8988T (cell line): ENCODE data around the gene KDM6A.
"Not testable (repeated sequence)": the region's sequence is repeated elsewhere in the genome, so short reads cannot be mapped to it uniquely, and the experiment has no call there.

Experiments
- DNase-seq: peaks from one replicate; pipeline ENCODE4 v3.0.0; 2011

Gene KDM6A

DNA sequence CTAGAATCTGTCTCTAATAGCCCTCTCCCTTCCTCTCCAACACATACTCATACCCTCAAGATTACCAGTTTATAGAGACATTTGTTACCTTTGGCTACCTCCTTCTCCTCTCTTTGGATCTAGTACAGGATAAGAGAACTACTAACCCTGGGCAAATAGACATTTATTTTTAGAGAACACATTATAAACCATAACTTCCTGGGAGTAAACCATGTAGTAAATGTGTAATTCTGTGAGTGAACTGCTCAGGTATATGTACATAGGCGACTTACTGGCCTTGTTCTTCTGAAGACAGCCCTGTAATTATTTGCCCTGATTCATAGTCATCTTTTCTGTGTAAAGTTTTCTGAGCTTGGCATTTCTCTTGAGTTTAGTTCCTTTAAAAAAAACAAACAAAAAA lies 94.2 kb downstream of the KDM6A start:
- DNase-seq = no peak

DNA sequence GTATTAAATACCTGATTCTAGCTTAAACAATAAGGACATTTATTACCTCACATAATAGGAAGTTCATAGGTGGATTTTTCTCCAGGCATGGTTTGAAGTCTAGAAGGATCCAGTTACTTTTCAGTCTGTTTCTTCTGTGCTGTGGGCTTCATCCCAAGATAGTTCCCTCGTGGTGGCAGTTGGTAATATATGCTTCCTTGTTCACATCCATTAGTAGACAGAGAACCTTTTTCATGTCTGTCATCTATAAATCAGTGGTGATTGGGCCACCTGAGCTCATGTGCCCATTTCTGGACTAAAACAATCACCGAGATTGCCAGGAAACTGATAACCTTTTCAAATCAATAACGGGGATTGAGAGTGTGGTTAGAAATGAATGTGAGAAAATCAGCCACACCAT lies 97.7 kb downstream of the KDM6A start:
- DNase-seq = no peak

DNA sequence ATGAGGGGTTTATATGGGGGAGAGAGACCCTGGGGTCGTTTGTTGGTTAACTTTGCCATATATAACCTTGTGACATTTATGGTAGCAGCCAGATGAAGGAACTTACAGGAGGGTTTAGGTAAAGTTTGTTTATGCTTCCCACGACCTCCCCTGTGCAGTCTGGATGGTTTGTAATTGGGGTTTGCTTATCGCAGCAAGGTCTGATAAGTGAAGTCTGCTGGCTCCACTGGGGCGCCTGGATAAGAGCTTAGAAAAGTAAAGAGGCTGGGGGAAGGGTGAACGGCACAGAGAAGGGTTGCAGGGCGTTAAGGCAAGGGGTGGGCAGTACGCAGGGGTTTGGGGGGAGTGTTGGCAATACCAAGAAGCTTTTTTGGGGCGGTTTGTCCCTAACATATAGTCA lies 98.7 kb downstream of the KDM6A start:
- no peak for DNase-seq

- no peak for DNase-seq
Observed at GRCh38 chrX:44972132-44972531, 99.1 kb downstream of the KDM6A start.

GRCh38 chrX:44973420-44973932 lies 100.5 kb downstream of the KDM6A start:
- no peak for DNase-seq

GRCh38 chrX:44974451-44974850 lies 101.5 kb downstream of the KDM6A start:
- DNase-seq = no peak

DNA sequence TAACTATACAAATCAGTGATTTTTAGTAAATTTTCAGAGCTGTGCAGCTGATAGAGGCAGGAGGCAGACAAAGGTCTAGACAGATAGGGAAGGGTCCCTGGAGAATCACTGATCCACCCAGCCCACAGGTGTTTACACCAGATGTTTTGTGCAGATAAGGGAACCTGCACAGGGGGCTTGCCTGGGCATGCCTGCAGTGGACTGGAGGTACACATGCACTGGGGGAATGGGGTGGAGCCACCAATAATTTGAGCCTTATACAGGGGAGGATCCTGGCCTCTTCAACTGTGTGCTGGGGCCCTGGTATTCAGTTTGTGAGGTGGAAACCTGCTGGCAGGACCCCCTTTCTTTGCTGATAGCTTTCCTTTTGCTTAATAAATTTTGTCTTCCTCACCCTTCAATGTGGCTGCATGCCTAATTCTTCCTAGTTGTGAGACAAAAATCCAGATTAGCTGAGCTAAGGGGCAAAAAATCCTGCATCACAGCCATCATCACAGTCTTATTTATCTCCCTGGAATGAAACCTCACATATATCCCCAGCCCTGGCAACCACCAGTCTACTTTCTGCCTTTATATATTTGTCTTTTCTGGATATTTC lies 102.8 kb downstream of the KDM6A start:
- DNase-seq = no peak

DNA sequence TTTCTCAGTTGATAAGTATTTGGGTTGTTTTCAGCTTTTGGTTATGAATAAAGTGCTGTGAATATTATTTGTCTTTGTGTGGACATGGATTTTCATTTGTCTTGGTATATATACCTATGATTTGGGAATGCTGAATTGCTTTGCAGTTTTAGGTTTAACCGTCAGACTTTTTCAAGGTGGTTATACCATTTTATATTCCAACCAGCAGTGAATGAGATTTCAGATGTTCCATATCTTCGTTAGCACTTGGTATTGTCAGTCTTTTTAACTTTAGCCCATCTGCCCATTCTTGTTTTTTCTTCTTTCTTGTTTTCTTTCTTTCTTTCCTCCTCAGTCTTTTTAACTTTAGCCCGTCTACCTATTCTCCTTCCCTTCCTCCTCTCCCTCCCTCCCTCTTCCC lies 106.0 kb downstream of the KDM6A start:
- DNase-seq = no peak

DNA sequence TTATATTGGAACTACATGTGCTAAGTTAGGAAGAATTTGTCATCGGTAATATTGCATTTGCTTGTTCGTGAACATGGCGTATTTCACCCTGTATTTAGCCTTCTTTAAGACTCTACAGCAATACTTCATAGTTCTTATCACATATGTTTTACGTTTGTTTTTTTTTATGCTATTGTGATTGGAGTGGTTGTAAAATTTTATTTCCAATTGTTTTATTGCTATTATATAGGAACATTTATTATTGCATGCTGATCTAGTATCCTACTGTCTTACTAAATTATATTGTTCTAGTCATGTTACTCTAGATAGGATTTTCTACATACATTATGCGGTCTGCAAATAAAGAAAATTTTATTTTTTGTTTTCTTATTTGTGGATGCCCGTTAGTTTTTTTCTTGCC lies 107.4 kb downstream of the KDM6A start:
- DNase-seq = no peak

DNA sequence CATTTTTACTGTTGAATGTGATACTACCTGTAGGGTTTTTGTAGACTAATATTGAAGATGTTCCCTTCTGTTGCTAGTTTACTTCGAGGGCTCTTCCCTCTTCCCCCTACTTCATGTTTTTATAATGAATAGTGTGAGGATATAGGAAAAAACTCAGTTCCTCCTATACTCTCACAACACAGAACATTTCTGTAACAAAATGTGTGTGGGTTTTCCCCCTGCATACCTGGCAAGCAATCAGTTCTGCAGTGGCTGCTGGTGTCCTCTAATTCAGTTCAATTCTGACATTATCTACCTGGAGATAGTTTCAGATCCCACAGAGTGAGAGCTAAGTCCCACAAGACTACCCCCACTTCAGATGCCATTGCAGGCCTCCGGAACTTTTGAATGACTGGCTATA lies 107.9 kb downstream of the KDM6A start:
- no peak for DNase-seq

- DNase-seq = no peak
Observed at GRCh38 chrX:44989995-44990770, 117.2 kb downstream of the KDM6A start.

GRCh38 chrX:44992775-44993174 lies 119.8 kb downstream of the KDM6A start:
- no peak for DNase-seq

- no peak for DNase-seq
Observed at GRCh38 chrX:44996277-44996676, 123.3 kb downstream of the KDM6A start.

DNA sequence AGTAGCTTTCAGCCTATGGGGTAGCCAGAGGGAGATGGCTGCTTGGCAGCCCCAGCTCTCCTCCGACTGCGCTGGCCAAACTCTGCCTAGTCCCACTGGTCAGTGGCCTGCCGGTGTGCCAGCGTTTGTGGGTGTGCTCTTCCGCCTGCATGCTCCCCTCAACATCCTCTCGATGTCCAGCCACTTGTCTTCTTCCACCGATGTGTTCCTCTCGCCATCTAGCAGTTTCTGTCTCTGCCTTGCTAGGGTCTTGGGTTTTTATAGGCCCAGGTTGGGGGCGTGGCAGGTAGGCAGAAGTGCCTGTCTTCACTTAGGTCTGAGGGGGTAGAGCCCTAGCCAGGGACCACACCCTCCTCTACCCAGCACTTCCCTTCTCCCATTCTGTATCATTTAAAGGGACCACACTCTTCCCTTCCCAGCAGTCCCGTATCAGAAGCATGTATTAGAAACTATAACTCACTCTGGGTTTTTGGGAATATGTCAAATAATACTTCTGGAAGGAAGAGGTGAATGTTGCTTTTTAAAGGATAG lies 124.4 kb downstream of the KDM6A start:
- no peak for DNase-seq

- no peak for DNase-seq
Observed at GRCh38 chrX:44997888-44998287, 124.9 kb downstream of the KDM6A start.

GRCh38 chrX:44999237-44999636 lies 126.2 kb downstream of the KDM6A start:
- not testable (repeated sequence) for DNase-seq

DNA sequence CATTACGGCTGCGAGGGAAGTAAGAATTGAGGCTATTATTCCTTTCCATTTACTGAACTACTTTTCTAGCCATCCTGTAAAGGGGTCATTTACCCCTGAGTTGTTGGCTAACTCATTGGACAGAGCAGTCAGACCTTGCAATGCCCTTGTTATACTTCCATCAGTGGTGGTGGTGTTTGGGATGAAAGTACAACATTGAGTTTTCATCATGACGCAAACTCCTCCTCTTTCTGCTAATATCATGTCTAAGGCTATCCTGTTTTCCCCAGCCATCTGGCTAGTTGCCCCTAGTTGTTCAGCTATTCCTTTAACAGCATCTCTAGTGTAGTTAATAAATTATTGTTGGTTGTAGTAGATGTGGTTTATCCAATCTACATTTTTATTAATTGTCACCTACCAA lies 126.9 kb downstream of the KDM6A start:
- not testable (repeated sequence) for DNase-seq

- DNase-seq = no peak
Observed at GRCh38 chrX:45001048-45001447, 128.1 kb downstream of the KDM6A start.

DNA sequence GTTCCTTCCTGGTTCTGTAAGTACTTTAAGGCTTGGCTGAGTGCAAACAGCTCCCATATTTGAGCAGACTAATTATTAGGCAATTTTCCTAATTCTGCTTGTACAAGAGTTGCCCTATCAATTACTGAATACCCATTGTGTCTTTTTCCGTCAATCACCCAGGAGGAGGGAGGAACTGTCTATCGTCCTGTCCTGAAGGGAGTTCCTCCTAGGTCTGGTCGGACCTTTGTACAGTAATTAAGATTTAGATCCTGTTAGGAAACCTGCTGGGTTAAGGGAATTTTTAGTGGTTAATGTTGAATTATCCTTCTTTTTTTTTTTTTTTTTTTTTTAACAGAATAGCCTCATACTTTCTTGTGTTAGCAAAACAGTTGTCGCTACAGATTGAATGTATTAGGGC lies 130.1 kb downstream of the KDM6A start:
- no peak for DNase-seq

- no peak for DNase-seq
Observed at GRCh38 chrX:45006002-45006800, 133.2 kb downstream of the KDM6A start.

GRCh38 chrX:45007598-45007997 lies 134.6 kb downstream of the KDM6A start:
- no peak for DNase-seq

- DNase-seq = no peak
Observed at GRCh38 chrX:45009371-45010000, 136.5 kb downstream of the KDM6A start.

- no peak for DNase-seq
Observed at GRCh38 chrX:45011131-45011530, 138.1 kb downstream of the KDM6A start.
